ENCODE results near the gene LRIG2. TPM values are rescaled to one million over a fixed set of nuclear protein-coding genes. Genes with fewer than 3 reads are reported as not detected.
"Not testable (repeated sequence)": the region's sequence is repeated elsewhere in the genome, so short reads cannot be mapped to it uniquely, and the experiment has no call there.

Gene LRIG2, protein sequence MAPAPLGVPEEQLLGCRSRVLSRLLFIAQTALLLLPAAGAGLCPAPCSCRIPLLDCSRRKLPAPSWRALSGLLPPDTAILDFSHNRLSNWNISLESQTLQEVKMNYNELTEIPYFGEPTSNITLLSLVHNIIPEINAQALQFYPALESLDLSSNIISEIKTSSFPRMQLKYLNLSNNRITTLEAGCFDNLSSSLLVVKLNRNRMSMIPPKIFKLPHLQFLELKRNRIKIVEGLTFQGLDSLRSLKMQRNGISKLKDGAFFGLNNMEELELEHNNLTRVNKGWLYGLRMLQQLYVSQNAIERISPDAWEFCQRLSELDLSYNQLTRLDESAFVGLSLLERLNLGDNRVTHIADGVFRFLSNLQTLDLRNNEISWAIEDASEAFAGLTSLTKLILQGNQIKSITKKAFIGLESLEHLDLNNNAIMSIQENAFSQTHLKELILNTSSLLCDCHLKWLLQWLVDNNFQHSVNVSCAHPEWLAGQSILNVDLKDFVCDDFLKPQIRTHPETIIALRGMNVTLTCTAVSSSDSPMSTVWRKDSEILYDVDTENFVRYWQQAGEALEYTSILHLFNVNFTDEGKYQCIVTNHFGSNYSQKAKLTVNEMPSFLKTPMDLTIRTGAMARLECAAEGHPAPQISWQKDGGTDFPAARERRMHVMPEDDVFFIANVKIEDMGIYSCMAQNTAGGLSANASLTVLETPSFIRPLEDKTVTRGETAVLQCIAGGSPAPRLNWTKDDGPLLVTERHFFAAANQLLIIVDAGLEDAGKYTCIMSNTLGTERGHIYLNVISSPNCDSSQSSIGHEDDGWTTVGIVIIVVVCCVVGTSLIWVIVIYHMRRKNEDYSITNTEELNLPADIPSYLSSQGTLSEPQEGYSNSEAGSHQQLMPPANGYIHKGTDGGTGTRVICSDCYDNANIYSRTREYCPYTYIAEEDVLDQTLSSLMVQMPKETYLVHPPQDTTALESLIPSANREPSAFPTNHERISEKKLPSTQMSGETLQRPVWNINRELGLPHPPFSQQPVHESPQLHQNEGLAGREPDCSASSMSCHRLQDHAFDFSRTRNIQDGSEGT
- 8.3 and 11.0 TPM in 2 replicates for total RNA-seq
- 4.8 TPM for polyA plus RNA-seq (2012)

DNA sequence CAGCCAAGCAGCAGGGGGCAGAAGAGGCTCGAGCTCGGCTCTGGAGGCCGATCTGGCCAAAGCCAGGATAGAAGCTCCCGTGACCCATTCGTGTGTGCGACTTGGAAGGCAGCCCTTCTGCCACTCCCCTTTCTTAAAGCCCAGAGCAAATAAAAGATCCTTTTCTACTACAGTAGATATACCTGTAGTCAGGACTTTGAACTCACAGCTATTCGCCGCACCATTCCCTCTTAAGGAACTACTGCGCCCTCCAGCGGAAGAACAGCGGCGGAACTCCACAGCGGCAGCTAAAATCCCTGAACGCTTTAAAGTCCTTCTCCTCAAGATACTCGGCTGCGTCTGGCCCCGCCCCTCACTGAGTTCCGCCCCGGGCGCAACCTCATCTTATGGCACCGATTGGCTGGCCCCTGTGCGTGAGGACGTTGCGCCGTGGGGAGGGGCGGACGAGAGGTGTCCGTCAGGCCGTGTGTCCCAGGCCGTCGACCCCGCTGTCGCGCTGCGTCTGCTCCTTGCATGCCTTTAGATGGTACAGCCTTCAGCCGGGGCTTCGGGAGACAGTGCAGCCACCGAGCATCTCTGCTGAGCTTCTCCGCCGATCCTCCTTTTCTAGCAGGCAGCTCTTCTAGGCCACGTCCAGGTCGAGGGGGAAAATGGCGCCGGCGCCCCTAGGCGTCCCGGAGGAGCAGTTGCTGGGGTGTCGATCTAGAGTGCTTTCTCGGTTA lies at the start of gene LRIG2:
LRIG2 (plus strand) TSS at position 442 of the 722 bp plus-strand sequence; CDS start at position 651, 209 bp downstream.
- peak; percentile 99 for DNase-seq (ENCODE audit: low read depth)

DNA sequence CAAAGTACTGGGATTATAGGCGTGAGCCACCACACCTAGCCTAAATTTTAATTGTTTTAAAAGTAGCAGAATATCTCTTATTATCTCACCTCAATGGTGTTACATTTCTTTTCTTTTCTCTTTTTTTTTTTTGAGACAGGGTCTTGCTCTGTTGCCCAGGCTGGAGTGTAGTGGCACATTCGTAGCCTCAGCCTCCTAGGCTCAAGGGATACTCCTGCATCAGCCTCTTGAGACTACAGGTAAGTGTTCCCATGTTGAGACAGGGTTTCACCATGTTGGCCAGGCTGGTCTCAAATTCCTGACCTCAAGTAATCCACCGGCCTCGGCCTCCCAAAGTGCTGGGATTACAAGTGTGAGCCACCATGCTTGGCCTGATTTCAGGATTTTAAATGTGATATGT lies 49.7 kb upstream of the LRIG2 start:
- not testable (repeated sequence) for DNase-seq (ENCODE audit: low read depth)

DNA sequence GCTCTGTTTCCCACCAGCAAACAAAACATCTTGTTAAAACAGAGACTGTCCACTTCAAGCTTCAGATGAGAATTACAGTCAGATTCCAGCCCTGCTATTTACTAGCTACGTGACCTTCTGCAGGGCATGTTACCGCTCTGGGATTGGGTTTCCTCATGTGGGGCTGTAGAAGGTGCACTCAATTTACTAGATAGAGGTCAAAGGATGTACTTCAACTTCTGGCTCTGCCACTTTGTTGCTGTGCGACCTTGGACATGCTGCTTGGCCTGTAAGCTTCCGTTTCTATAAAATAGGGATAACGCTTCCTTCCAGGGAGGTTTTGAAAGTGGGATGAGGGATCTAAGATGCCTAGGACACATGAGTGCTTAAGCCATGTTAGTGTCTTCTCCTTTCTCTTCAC lies 46.0 kb upstream of the LRIG2 start:
- no peak for DNase-seq (ENCODE audit: low read depth)

DNA sequence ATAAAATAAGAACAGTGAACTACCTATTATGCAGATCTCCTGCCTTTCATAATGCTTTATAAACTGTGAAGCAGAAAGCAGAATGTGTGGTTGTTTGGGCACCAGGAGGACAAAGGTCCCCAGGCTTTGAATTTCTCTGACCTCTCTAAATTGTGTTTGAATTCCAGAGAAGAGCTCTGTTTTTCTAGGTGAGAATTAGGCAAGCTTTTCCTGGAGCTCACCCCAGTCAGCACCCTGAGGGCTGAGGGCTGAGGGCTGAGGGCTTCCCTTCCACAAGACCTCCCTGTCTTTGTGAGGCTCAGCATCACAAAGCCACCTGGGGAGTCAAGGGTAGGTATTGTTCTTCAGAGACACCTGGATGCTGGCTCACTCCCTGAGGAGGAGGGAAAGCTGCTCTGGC lies 45.5 kb upstream of the LRIG2 start:
- DNase-seq (ENCODE audit: low read depth), result no peak

DNA sequence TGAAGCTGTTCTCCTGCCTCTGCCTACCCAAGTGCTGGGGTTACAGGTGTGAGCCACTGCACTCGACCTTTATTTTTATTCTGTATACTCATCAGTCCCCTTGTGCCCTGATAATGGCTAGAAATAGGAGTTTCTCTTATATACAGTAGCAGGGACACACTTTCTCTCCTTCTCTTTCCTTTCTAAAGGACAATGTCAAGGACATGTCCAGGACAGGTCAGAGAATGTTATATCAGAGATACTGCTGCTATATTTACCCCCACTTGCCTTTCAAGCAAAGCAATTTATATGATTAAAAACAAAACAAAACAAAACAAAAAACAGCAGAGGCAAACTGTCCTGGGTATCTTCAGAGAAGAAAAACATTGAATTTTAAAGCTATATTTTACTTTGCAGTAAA lies 43.2 kb upstream of the LRIG2 start:
- DNase-seq (ENCODE audit: low read depth), result no peak

DNA sequence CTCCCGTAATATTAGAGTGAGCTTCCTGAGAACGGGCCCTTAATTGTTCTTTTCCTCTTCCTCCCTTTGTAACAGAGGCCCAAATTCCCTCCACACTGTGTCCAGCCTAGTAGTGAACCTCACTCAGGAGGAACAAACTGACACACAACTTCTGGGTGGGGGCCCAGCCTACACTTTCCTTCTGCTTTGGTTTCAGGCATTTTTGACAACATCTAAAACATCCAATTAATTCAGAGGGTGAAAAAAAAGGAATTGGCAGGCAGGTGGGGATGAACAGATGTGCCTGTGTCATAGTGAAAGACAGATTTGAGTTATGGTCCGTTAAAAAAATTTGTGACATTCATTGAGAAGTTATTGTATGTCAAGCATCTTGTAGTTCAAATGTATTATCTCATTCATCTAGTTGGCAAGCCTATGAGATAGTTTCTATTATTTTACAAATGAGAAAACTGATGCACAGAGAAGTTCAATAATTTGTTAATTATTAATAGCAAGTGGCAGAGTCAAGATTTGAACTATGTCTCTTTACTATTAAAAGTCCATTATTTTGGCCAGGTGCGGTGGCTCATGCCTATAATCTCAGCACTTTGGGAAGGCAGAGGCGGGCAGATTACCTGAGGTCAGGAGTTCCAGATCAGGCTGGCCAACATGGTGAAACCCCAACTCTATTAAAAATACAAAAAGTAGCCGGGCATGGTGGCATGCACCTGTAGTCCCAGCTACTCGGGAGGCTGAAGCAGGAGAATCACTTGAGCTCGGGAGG lies 41.6 kb upstream of the LRIG2 start:
- no peak for DNase-seq (ENCODE audit: low read depth)

DNA sequence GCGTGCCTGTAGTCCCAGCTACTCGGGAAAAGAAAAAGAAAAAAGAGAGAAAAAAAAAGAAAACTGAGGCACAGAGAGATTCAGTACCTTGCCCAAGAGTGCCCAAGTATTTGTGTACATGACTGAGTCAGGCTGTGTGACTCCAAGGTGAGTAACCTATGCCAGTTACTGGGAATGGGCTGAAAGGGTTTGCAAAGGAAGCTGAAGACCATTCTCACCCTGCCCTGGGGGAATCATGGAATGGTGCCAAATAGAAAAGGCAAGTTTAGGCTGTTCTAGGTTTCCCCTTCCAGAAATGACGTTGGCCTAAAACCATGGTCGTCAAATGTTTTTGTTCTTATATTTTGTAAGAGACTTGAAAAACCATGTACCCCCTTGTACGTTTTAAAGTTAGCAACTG lies 37.9 kb upstream of the LRIG2 start:
- no peak for DNase-seq (ENCODE audit: low read depth)

DNA sequence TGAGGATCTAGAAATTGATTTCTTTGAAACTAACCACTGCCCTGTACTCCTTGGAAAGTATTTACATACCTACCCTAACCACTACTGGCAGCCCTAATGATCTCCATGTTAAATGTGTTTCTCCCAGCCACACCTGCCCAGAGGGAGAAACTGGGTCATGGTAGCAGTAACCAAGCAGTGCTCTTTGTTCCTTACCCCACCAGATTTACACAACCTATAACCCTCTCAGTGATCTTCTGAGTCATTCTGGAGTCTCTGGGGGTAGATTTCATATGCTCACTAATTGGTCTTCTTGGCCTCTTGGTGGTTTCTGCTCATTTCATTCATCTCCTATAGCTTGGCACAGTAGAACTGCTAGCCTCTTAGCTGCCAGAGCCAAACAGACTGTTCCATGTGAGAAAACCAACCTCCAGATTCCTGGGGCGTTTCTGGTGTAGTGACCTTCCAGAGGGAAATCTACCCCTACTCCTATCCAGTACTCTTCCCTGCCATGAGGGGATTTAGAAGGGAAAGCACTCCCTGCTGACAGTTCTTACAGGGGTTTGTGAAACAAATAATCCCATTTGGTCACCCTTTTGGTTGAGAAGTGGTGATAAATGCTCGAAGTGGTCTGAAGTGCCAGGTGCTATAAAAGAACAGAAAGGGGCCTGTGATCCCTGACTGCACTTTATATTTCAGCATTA lies 36.2 kb upstream of the LRIG2 start:
- DNase-seq (ENCODE audit: low read depth), result no peak

DNA sequence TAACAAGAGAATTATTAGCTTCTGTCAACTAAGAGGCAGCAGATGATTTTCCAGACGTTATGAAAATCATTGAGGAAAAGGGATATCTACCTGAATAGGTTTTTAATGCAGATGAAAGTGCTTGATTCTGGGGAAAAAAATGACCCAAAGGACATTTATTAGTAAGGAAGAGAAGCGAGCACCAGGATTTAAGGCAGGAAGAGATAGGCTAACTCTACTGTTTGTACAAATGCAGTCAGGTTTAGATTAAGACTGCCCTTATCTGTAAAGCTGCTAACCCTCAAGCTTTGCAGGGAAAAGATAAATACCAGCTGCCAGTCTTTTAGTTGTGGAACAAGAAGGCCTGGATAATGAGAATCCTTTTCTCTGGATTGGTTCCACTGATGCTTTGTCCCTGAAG lies 33.0 kb upstream of the LRIG2 start:
- DNase-seq (ENCODE audit: low read depth), result no peak

DNA sequence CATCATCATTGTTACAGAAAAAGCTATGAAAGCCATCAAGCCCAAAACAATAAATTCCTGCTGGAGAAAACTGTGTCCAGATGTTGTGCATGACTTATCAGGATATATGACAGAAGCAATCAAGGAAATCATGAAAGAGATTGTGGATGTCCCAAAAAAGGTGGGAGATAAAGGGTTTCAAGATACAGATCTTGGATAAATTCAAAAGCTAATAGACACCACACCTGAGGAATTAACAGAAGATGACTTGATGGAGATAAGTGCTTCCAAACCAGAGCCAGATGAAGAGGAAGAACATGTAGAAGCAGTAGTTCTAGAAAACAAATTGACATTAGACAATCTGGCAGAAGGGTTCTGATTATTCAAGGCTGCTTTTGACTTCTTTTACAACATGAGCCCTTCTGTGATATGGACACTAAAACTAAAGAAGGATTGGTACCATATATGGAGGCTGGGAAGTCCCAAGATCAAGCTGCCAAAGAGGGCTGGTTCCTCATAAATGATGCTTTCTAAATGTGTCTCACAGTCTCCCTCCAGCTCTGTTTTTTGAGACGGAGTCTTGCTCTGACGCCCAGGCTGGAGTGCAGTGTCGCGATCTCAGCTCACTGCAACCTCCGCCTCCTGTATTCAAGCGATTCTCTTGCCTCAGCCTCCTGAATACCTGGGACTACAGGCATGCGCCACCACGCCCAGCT lies 32.1 kb upstream of the LRIG2 start:
- DNase-seq (ENCODE audit: low read depth), result no peak

DNA sequence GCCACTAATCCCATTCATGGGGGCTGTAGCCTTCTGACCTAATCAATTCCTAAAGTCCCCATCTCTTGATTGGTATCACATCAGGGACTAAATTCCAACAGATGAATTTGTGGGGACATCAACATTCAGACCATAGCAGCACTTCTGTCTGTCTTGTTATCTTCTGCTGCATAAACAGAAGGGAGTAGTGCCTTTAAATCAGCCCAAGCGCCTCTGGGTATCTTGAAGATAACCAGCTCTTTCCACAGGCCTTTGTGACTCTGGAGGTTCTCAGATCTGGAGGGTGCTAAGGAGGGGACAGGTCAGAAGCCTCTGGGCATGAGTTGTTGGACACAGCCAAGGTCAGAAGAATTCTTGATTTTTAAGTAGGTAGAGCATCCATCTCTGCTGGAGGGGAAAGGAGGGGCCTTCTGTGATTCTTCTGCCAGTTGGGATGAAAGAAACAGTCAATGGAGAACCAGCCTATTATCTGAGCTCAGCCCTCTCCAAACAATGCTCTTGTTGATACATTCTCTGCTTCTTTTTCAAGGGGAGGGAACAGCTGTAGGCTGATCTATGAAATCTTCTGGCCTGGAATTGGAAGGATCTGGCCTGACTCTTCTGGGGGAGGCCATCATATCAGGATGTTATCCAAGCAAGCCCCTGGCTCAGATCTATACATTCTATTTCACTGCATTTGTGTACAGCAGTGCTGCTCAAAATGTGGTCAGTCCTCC lies 31.3 kb upstream of the LRIG2 start:
- no peak for DNase-seq (ENCODE audit: low read depth)

DNA sequence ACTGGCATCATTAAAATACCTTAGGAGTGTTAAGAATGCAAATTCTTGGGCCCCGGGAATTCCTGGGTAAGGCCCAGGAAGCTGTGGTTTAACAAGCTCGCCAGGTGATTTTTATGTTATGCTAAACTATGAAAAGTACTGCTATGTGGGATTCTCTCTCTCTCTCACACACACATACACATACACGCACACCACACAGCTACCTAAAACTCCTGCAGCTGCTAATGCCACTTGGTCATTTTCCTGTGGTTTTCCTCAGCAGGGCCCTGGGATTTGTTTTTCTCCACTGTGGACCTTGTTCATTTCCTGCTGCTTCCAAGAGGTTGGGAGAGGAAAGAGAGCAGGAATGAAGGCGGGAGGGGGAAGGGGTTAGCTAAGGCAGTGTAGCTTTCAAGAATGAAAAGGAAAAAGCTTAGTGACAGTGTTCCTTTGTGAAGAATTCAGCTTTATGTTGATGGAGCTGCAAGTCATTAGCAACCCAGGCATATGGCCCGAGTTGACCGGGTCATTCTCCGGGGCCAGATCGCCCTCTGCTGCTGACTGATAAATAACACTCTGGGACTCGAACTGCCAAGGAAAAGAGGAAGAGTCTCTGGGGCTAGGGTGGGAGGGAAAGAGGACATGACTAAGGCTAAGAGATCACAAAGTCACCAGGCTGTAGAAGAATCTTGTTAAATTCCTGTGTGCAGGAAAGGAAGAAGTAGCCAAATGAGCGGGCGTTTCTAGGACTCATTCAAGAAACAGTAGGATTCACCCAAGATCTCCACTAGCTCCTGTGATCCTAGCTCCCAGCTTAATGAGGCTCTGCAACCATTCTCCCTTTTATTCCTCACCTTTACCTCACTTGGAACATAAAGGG lies 30.5 kb upstream of the LRIG2 start:
- DNase-seq (ENCODE audit: low read depth), result peak; percentile 82

DNA sequence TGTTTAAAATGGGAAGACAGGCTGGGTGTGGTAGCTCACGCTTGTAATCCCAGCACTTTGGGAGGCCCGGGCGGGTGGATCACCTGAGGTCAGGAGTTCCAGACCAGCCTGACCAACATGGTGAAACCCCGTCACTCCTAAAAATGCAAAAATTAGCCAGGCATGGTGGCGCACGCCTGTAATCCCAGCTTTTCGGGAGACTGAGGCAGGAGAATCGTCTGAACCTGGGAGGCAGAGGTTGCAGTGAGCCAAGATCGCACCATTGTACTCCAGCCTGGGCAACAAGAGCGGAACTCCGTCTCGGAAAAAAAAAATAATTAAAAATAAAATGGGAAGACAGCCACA lies 29.9 kb upstream of the LRIG2 start:
- not testable (repeated sequence) for DNase-seq (ENCODE audit: low read depth)

DNA sequence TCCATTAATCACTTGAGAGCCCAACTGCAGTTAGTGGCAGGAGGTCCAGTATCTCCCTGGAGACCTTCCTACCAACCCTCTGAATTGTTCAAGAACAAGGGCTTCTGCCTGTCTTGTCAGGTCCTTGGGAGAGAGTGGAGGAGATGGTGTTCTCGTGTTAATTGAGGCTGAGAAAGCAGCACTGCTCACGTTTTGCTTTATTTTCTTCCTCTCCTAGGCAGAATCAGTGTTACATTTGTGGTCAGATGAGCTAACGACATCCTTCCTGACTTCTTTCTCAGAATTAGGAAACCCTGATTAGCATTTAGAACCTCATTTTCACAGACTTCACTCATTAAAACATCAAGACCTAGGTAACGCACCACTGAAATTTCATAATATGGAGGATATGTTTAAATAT lies 26.4 kb upstream of the LRIG2 start:
- DNase-seq (ENCODE audit: low read depth), result no peak

DNA sequence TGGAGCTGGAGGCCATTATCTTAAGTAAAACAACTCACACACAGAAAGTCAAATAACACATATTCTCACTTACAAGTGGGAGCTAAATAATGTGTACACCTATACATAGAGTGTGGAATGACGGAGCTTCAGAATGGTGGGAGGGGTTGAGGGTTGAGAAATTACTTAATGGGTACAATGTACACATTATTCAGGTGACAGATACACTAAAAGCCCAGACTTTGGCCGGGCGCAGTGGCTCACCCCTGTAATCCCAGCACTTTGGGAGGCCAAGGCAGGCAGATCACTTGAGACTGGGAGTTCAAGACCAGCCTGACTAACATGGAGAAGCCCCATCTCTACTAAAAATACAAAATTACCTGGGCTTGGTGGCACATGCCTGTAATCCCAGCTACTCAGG lies 24.9 kb upstream of the LRIG2 start:
- DNase-seq (ENCODE audit: low read depth), result no peak

DNA sequence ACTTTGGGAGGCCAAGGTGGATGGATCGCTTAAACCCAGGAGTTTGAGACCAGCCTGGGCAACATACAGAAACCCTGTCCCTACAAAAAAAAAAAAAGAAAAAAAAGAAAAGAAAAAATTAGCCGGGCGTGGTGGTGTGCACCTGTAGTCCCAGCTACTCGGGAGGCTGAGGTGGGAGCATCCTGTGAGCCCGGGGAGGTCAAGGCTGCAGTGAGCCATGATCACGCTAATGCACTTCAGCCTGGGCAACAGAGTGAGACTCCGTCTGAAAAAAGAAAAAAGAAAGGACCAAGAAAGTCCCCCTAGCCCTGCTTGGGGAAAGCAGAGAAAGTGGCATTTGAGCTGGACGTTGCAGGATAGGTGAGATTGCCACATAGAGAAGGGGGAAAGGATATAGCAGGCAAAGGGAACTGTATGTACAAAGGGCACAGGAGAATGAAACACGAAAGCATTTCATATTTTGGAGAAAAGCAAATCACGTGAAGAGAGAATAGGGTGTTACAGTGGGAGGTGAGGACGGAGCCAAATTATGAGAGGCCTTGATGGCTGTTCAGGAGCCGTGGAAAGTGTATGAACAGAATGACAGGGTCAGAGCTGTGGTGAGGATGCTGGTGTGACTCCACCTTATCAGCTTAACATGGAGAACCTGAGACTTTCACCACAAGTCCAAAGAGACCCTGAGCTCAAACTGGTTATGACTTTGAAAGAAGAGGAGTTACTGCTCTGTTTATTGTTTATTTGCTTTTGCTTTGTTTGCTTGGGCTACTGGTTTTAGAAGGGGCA lies 19.5 kb upstream of the LRIG2 start:
- DNase-seq (ENCODE audit: low read depth), result no peak

DNA sequence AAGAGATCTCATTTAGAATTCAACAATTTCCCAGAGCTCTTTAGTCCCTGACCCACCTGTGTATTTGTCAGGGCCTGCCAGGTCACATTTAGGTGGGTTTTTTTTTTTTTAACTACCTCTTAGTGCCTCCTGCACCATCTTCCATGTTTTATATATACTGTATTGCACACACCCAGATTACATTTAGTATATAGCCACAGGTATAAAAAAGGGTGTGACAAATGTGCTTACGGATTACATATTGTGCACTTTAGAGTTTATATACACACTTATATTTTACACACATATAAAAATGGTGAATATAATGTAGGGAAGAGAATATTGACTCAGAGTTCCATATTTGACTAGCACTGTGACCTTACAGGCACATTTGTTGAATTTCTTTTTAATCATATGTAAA lies 17.4 kb upstream of the LRIG2 start:
- no peak for DNase-seq (ENCODE audit: low read depth)
